Left kidney (tissue), 8 donors: ENCODE results near the gene FN1. TPM values are rescaled to one million over a fixed set of nuclear protein-coding genes. Genes with fewer than 3 reads are reported as not detected.

Source experiments
- DNase-seq: peaks from one replicate; pipeline ENCODE4 v3.0.0-alpha.2; 2013
- long read RNA-seq, 8 donors: transcript quantifications; one replicate each; lab custom pipeline, GENCODE V29; 2026
- polyA plus RNA-seq: library from polyadenylated mRNA; unstranded; fragments of 120-200 nt; gene quantifications from one replicate; pipeline ENCODE4 v1.2.1, GENCODE V29; 2013; ENCODE audit not compliant: insufficient read length

The FN1 gene
- polyA plus RNA-seq = 550 TPM
- long read RNA-seq, donor 1, full-length matches to known transcripts = 29 of 134 reads
- long read RNA-seq, donor 1, partial matches to known transcripts = 105 of 134 reads
- long read RNA-seq, donor 1, other reads (novel, unspliced or antisense) = 0 of 134 reads
- long read RNA-seq, donor 2, full-length matches to known transcripts = 25 of 87 reads
- long read RNA-seq, donor 2, partial matches to known transcripts = 62 of 87 reads
- long read RNA-seq, donor 2, other reads (novel, unspliced or antisense) = 0 of 87 reads
- long read RNA-seq, donor 3, transcript FN1-208 (13 exons, 2,388 nt) = major isoform, 7 of 58 reads
- long read RNA-seq, donor 3, partial matches to known transcripts = 44 of 58 reads
- long read RNA-seq, donor 3, other reads (novel, unspliced or antisense) = 0 of 58 reads
- long read RNA-seq, donor 4, partial matches to known transcripts = 0 of 1 reads
- long read RNA-seq, donor 4, other reads (novel, unspliced or antisense) = 0 of 1 reads
- long read RNA-seq, donor 5, full-length matches to known transcripts = 12 of 17 reads
- long read RNA-seq, donor 5, partial matches to known transcripts = 5 of 17 reads
- long read RNA-seq, donor 5, other reads (novel, unspliced or antisense) = 0 of 17 reads
- long read RNA-seq, donor 6, full-length matches to known transcripts = 15 of 114 reads
- long read RNA-seq, donor 6, partial matches to known transcripts = 99 of 114 reads
- long read RNA-seq, donor 6, other reads (novel, unspliced or antisense) = 0 of 114 reads
- long read RNA-seq, donor 7, full-length matches to known transcripts = 21 of 90 reads
- long read RNA-seq, donor 7, partial matches to known transcripts = 69 of 90 reads
- long read RNA-seq, donor 7, other reads (novel, unspliced or antisense) = 0 of 90 reads
- long read RNA-seq, donor 8, full-length matches to known transcripts = 13 of 32 reads
- long read RNA-seq, donor 8, partial matches to known transcripts = 19 of 32 reads
- long read RNA-seq, donor 8, other reads (novel, unspliced or antisense) = 0 of 32 reads

DNA sequence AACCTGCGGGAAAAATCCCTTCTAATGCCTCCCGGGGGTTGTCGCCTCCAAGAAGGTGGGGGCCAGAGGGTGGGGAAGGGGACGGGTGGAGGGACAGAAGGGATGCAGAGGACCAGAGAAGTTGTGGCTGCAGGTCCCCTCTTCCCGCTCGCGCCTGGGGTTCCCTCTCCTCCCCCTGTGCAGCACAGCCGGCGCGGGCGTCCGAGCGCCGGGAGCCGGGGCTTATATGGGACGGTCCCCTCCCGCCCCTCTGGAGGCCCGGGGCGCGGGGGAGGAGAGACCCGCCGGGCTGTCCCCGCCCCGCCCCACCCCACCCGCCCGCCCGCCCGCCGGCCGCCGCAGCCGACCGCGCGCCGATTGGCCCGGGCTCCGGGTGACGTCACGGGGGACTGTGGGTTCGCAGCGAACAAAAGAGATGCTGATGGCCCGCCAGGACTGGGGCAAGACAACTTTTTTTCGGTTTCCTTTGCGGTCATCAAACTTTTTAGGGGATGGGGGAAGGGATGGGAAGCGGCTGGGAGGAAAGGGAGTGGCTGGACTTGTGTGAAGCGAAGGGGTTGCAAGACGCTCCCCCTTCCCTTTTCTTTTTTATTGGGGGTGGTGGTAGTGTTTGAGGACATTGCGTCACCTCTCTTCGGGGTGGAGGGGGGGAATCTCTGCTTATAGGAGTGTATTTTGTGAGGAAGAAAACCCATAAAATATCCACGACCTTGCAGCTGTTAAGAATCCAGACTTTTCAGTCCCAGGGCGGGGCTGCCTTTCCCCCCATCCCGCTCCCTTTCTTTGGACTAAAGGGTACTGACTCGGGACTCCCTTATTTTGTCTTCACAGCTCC lies at the start of gene FN1:
Gene FN1 (minus strand): TSS at position 199 of the 835 bp plus-strand sequence. CDS start 266 bp downstream, outside the sequence.
- peak; percentile 91 for DNase-seq

- no peak for DNase-seq
Observed at GRCh38 chr2:215485032-215485431, 49.2 kb upstream of the FN1 start.

- DNase-seq = no peak
Observed at GRCh38 chr2:215484570-215484969, 48.7 kb upstream of the FN1 start.

- no peak for DNase-seq
Observed at GRCh38 chr2:215483431-215483830, 47.6 kb upstream of the FN1 start.

- no peak for DNase-seq
Observed at GRCh38 chr2:215479536-215480240, 43.8 kb upstream of the FN1 start.

DNA sequence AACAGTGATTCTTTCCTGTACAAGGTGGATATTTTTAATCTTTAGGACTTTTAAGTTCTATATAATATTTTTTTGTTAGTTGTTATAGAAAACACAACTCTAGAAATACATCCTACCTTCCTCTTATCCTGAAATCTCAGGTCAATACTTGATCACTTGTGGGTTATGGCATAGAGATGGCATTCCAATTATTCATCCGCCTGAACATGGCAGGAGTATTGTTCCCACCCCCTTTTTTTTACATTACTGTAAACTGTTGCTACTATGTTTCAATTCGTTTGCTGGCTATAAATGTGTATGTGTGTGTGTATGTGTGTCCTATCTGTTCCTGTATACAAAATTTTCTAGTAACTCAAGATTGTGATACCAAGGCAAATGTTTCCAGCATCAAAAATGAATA lies 43.3 kb upstream of the FN1 start:
- DNase-seq = no peak

DNA sequence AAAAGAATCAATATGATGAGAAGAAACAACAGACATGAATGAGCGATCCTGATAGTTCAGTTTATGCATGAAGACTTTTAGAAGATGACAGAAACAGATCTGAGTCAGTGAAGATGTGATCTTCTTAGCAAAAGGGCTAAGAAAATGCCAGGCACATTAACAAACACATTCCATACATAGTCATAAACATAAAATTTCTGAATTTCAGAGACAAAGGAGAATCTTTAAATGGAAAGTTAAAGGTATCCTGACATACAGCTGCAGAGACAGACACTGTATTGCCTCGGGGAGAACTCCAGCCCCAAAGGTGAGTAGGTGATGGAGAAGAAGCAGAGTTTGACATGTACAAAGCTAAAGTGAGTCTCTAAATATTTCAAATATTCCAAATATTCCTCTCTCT lies 40.6 kb upstream of the FN1 start:
- no peak for DNase-seq

- DNase-seq = no peak
Observed at GRCh38 chr2:215466097-215466909, 30.4 kb upstream of the FN1 start.

GRCh38 chr2:215465256-215465655 lies 29.4 kb upstream of the FN1 start:
- no peak for DNase-seq

DNA sequence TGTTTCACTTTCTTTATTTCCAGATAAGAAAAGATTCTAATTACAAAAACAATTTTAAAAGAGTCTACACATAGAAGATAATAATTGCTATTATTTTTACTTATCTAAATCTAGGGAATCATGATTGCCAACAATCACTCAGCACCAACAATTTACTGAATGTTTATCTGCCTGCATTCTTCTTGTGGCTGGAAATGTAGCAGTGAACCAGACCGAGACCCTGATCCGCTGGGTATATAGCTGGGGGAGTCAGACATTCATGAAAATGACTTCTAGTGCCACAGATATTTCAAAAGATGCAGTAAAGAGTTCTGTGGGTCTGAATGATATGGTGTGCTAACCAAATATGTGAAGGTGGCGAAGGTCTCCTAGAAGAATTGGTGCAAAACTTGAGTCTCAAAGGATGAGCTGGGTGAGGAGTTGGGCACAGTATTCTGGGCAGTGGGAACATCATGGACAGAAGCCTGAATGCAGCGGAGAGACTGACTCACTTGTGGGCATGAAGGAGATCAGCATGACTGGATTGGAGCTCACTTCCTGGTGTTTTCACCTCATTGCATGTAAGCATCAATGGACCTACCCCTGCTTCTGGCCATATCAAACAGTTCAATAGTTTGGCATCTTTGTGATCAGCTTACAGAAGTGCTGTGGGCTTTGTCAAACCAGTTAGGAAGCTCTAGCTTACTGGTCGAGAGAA lies 26.1 kb upstream of the FN1 start:
- DNase-seq = no peak

DNA sequence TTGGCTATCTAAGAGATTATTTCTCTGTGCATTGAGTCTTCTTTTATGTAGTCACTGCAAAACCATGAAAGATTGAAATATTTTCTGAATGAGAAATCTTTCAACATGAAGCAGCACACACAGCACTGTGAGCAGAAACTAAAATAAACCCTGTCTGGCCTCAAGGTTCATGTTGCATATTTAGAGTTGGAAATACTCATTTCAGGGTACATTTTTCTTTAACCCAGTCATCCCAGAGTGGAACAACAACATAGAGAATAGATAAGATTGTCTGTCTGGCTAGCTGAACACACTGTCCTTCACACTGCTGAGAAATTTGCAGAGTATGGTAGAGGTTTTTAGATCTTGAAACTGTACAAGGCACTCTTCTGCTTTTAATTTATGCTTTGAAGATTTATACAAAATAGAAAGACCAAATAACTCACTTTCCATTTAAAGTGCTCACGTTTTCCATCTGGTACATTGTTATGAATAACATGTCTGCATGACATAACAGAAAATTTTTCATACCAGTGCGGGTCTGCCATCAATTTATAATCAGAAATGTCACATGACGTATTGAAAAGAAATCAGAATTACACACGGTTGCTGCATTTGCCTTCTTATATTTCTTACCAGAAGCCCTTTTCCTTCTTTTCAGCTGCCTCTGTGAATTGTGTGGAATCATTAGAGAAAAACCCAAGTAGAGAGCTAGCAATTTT lies 25.0 kb upstream of the FN1 start:
- DNase-seq = no peak

DNA sequence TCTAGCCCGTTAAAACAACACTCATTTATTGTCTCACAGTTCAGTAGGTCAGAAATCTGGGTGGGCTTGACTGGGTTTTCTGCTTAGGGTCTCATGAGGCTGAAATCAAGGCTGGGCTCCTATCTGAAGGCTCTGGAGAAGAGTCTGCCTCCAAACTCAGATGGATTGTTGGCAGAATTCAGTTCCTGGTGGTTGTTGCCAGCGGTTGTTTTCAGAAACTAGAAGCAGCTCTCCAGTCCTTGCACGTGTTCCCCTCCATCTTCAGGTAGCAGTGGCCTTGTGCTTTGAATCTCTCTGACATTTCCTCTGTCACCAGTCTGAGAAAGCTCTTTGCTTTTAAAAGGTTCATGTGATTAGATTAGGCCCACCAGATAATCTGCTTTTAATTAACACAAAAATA lies 20.1 kb upstream of the FN1 start:
- DNase-seq = no peak

DNA sequence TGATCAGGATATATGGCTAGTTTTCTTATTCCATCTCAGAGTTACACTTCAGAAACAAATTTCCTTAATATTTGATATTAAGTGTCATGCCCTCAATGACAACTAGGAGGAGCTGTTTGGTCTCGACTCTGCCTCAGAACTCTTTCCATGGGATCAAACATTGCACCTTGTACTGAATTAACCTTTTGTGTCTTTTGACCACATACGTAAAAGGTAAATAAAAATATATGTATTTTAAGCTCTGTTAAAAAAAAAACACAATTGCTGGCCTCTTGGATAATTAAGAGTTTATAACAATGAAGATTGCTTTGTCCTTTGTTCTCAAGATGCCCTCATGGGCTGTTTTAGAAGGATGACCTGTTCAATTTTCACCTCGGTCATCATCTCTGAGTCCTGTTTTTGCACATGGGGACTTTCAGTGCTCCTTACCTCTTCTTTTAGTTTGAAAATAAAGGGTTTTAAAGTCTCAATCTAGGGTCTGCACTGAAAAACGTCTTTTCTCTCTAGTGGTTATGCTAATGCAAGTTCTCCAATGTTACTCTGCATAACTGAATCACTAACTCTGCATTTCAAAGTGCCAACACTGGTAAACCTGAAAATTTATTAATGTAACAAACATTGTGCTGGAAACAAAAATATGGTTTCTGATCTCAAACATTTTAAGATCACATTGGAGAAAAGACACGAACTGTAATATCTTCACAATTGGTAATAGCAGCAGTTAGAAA lies 18.8 kb upstream of the FN1 start:
- no peak for DNase-seq

DNA sequence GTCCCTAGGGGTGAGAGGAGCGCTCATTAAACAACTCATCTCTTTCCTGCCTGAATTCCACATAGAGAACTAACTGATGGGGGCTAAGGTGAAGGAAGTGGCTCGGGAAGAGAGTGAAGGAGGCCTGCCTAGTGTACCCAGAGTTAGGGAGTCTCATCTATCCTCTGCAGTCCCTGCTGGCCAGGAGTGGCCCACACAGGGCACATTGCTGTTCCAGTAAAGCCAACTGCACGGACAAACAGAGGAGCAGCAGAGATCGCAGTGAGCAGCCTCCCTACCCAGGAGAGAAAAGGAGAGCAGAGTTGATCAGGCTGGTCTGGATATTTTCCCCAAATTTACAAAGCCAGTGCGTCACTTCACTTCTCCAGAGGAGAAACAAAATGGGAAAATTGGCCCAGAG lies 16.9 kb upstream of the FN1 start:
- no peak for DNase-seq

- DNase-seq = no peak
Observed at GRCh38 chr2:215451012-215451756, 15.3 kb upstream of the FN1 start.

GRCh38 chr2:215450188-215451011 lies 14.5 kb upstream of the FN1 start:
- DNase-seq = no peak

GRCh38 chr2:215447673-215448081 lies 11.8 kb upstream of the FN1 start:
- no peak for DNase-seq
